HL-60/S4 treated with phorbol 12-myristate 13-acetate at 8.2 ng/mL for 4 days and 3 days (cell line): Measurements from ENCODE around the gene XIST.
"Not testable (repeated sequence)": the region's sequence is repeated elsewhere in the genome, so short reads cannot be mapped to it uniquely, and the experiment has no call there.

Experiments
- in situ Hi-C: fragments of 300-500 bp; cut with MboI; formaldehyde crosslinking; loops from 2 replicates; pipeline ENCODE4 v1.15.0; 2022; ENCODE audit warnings: low sequenced_read_pairs

Gene XIST

DNA sequence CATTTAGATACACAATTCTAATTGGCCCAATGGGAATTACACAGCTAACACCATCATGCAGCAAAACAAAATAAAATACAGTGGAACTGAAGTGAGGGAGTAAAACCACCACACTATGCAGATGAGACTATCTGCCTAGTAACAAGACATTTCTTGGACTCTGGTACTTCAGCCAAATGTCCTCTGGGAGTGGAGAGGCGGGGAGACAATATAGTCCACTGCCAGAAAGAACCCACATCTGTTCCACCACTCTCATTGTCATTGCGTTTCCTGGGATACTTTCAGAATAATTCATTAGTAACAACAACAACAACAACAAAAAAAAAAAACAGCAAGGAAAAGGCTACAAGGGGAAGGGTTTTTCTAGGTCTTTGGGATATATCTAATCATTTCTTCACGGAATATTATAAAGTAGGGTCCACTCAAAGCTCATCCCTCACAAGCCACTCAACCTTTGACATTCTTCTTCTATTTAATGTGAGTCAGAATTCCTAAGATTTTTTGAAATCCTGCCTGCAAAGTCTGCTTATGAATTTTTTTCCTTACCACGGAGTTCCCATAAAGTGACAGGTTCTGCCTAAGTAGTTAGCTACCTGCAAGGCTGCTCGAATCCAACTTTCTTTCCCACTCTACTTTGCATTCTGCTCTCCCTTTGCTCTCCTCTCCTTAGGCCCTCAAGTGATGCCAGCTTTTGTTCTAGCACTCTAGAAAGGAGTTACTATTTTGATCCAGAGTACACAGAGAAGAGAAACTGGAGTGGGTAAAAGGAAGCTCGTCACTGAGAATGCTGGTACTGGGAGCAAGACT, 34.9 kb downstream of the XIST start:
- in situ Hi-C loops = no loop called here

DNA sequence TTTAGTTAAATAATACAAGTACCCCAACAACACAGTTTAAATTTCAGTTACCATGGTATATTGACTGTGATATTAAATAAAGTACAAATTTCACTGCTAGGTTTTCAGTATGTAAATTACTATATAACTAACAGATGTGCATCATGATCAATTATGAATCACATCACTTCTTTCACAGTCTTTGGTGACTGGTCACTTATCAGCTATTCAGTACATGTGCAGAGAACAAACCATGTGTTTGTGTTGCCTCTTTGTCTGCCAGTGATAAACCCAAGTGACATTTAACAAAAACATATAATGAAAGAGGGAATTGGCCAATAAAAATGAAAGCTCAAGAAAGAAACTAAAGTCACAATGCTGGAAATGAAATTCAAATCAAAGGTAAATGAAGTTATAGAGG, 40.3 kb downstream of the XIST start:
- in situ Hi-C loops = no loop called here

- in situ Hi-C loops = not testable (repeated sequence)
These were observed 48.4 kb downstream of the XIST start for GRCh38 chrX:73804109-73804508.

- in situ Hi-C loops = no loop called here
These were observed 52.6 kb downstream of the XIST start for GRCh38 chrX:73799888-73800287.

DNA sequence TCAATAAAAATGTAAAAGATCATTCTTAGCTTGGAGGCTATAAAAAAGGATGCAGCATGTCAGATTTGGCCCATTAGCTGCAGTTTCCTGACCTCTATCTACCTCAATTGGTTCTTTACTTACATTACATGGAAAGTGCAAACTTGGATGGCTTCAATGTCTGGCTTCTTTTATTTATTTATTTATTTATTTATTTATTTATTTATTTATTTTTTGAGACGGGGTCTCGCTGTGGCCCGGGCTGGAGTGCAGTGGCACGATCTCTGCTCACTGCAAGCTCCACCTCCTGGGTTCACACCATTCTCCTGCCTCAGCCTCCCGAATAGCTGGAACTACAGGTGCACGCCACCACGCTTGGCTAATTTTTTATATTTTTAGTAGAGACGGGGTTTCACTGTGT, 60.0 kb downstream of the XIST start:
- in situ Hi-C loops = not testable (repeated sequence)

DNA sequence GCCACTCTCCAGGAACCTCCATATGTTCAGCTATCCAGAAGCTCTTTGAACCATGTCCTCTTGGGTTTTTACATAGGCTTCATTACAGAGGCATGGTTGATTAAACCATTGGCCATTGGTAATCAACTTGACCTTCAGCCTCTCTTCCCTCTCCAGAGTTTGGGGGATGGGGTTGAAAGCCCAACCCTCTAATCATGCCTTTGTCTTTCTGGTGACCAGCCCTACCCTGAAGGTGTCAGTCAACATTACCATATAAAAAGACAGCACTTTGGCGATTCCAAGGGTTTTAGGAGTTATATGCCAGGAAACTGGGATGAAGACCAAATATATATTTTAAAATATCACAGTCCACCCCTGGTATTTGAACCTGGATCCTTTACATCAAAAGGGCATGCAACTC, 67.0 kb downstream of the XIST start:
- in situ Hi-C loops = no loop called here
